ENCODE data around the gene ABCA6.

DNA sequence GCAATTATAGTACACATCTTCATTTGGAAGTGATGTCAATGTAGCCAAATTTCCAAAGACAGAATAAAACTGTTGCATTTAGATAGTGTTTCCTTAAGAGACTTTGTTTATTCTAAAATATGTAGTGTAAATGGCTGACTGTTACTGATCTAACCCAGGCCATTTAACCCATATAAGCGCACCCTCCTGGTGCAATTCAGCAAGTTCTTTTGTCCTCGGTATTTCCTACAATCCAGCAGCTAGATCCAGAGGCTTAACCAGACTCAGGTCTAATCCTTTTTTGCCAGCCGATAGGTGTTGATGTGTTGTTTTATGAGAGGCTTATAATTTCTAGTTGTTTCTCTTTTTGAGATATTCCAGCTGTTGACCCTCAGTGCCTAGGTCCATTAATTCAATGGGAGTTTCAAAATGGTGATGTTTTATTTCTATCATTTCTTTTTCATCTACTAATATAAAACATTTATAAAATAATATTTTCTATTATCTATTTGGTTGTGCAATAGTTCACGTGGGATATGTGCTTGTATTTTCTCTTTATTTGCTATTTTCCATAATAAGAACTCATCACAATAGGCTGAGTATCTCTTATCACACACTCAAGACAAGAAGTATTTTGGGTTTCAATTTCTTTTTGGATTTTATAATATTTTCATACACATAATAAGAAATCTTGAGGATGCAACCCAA lies 95.4 kb downstream of the ABCA6 start:
- TF ChIP-seq, protein P1, sequence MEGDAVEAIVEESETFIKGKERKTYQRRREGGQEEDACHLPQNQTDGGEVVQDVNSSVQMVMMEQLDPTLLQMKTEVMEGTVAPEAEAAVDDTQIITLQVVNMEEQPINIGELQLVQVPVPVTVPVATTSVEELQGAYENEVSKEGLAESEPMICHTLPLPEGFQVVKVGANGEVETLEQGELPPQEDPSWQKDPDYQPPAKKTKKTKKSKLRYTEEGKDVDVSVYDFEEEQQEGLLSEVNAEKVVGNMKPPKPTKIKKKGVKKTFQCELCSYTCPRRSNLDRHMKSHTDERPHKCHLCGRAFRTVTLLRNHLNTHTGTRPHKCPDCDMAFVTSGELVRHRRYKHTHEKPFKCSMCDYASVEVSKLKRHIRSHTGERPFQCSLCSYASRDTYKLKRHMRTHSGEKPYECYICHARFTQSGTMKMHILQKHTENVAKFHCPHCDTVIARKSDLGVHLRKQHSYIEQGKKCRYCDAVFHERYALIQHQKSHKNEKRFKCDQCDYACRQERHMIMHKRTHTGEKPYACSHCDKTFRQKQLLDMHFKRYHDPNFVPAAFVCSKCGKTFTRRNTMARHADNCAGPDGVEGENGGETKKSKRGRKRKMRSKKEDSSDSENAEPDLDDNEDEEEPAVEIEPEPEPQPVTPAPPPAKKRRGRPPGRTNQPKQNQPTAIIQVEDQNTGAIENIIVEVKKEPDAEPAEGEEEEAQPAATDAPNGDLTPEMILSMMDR (IDR thresholded peaks at IDR 0.05; ENCODE audit: low read depth, low read length): no peak
- no peak for TF ChIP-seq EZH2phosphoT487 (IDR thresholded peaks at IDR 0.05; ENCODE audit: low read depth)
